GM04504 (cell line): ENCODE data around the gene ETV5.
"Not testable (repeated sequence)": the region's sequence is repeated elsewhere in the genome, so short reads cannot be mapped to it uniquely, and the experiment has no call there.

Source experiments
- DNase-seq: peaks from one replicate; pipeline ENCODE4 v3.0.0-alpha.2; 2012; ENCODE audit warnings: low read depth

ETV5 gene

DNA sequence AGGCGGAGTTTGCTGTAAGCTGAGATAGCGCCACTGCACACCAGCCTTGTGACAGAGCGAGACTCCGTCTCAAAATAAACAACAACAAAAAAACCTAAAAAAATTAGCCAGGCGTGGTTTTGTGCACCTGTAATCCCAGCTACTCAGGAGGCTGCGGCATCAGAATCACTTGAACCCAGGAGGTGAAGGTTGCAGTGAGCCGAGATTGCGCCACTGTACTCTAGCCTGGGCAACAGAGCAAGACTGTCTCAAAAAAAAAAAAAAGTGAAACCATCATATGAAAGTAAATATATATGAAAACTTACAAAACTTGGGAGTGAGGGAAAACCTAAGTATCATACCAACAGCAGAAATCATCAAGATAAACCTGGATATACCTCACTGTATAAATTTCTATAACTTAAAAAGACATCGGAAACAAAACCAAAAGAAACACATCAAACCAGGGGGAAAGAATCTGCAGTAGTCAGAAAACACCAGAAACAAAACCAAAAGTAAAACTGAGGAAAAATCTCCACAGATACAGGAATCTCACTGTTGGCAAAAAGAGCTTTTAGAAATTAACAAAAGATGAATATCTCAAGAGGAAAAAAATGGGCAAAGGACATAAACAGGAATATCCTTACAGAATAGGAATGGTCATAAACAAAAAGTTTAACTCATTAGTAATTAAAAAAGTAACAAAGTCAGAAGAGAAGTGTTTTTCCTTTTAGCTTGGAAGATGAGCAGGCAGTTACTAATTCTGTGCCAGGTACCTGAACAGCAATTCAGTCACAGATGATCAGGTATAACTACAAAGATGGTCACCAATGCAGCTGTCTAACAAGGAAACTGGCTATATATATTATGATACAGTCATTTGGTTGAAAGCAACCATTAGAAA is 41.3 kb downstream of the ETV5 start:
- no peak for DNase-seq

DNA sequence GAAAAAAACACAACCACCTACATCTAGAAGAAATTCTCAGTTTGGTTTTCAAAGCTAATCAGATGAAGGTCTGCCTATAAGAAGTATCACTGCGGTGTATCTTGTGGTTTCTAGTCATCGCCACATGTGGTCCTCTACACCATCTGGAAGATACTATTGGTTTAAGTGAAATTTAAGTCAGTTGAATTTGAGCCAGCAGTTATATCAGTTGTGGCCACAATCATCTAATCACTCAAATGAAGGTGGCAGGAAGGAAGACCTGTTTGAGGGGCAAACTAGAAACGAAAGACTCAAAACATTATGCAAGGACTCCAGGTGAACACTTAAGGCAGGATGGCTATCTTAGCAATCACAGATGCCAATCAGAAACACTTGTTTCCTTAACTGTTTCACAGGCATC is 48.7 kb downstream of the ETV5 start:
- no peak for DNase-seq

DNA sequence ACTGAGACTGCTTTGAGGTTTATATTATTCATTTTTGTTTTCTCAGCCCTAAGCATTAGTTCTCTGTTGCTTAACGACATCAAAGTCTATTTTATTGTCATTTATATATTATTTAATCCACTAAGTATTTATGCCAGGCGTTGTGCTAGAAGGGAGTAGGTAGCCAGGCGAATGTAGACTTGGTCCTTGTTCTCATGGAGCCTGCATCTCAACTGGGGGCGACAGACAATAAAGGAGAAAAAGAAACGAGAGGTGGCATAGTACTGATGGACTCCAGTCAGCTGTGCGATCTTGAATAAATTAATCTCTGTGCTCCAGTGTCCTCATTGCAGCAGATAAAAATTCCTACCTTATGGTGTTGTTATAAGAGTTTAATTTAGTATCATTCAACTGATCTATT is 49.7 kb downstream of the ETV5 start:
- DNase-seq = no peak

DNA sequence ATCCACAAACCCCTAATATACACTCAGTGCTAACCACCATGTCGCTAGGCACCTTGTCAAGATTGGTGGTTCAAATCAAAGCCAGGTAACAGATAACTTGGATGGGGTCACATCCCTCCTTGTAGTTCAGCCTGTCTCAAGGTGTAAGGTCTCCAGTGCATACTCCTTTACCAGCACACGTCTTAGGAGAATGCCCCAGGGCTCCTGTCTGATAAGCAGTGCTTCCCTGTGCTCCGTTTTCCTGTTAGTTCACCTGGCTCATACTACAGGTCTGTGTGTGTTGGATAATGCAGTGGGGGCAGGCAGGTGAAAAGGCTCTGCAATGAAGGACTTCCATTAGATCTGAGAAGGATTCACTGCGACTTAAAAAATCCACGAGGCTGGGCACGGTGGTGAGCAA is 50.7 kb downstream of the ETV5 start:
- no peak for DNase-seq

DNA sequence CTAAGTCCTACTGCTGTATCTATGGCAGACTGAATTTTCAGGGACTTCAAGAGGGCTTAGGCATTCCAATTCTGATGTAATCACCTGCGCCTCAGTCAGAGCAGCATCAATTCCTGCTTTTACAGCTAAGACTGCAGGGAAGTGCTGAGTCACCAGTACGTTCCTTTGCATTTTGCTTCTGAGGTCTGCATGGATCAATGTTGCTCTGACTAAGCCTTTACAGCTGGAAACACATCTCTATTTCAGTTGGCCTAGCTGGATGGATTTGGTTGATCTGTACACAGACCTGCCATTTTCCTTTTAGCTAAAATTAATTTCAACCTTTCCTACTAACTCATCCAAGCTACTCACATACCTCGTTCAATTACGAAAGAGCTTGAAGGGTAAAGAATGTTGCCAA is 51.3 kb downstream of the ETV5 start:
- peak; percentile 39 for DNase-seq

DNA sequence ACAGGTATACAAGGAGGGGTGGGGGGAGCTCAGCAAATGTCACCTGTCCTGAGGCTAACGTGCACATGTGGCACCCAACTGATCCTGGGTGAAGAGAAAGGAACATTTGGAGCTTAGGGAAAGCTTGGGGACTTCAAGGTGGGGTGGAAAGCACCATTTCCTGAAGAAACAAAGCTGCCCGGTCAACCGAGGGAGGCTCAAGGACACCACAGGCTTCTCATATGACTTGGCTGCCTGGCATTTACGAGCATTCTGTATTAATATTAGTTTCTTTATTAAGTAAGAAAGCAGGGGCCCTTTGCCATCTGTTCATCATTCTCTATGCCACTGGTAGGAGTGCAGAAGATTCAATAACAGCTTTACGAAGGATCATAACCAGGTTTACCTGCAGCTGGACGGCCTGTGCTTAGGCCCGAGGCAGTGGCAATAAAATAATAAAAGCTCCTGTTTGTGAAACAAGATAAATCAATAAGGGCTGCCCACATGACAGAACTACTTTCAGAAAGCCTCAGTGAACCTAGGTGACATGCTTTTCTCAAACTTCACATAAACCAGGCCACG is 54.0 kb downstream of the ETV5 start:
- no peak for DNase-seq

DNA sequence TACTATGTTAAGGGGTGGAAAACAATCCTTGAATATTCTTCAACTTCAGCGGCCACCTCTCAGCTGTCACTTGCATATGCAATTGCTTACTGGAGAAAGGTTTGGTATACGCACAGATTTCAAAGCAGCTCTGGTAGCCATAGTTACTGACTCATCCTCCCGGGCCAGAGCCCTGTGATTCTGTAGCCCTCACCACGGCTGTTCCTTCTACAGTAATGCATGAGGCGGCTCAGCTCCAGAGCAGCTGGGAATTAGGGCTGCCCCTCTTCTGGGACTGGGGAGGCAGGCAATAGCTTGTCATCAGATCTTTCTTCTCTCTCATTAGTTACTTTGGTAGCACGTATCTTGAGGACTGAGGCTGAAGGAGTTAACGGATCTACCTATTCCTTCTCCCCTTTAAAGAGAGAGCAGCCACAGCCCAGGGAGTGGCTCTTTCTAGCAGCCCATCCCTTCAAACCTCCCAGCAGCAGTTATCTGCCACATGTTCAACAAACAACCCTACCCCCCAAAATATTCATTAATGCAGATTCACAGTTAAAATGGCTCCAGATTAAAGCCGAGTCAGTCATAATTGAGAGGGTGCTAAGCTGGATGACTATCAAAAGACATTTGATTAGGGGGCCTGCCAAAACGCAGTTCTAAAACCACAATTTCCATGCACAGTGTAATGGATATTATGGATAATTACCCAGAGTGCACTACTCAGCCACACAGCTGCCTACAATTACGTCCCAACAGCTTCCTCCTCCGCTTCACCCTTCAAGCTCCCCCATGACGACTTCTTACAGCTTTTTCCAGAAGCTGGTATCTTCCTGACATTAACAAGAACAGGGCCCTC is 54.7 kb downstream of the ETV5 start:
- no peak for DNase-seq

DNA sequence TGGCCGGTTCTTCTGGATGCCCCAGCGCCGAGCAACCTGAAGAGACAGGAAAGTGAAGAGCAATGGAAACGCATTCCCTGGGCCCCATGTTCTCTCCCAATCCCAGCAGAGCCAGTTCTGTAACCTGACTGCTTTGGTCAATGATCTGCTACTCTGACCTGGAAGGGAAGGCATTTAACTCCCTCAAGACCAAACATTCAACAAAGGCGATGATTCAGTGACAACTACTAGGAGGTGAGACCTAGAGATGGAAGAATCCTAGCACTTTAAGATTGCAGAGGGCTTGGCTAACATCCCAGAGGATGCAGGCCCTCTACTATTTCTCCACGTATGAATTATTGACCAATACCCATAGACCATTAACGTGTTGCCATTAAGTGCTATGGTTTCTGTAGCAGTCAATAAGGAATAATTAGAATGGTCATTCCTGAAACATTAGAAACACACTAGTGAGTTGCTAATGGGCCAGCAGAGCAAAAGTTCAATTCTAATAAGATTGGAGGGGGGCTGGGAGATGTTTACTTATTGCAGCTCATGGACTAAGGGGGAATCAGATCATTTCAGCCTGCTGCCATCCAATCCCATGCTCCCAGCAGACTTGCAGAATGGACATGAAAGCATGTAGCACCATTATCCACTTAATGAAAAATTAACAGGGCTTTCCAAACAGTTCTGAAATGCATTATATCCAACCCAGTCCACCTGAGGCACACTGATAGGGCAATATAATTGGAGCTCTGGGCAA is 56.6 kb downstream of the ETV5 start:
- DNase-seq = no peak

DNA sequence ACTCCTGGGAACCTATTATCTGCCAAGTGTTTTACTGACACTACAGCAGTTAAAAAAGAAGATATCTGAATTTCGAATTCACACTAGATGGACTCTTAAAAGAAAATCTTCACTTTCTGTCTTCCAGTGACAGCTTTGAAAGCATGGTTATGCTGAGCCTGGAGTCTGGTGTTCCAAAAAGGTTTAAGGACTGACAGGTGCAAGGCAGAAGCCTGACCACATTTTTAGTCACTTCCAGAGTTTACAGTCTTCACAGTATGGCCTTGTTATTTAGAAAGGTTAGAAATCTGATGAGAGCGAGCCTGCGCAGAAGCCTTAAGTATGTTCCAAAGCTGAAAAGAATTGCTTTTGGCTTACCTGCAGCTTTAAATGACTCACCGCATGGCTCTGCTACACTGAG is 59.9 kb downstream of the ETV5 start:
- DNase-seq = no peak

DNA sequence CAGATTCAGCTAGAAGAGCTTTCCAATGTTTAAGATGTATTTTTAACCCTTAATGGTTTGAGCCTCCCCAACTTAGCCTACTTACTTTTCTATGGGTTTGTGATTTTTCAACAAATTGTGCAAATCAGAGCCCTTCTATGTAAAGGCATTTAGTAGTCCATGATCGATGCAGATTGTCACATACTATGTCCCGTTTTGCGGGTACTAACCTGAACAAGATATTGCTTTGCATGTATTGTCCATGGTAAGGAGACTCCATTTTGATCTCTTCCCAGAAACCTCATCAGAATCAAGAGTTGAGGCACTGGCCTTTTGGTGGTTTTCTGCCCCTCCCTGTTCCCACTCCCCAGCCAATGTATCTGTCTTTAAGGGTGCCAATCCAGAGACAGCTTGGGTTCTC is 60.8 kb downstream of the ETV5 start:
- DNase-seq = no peak

DNA sequence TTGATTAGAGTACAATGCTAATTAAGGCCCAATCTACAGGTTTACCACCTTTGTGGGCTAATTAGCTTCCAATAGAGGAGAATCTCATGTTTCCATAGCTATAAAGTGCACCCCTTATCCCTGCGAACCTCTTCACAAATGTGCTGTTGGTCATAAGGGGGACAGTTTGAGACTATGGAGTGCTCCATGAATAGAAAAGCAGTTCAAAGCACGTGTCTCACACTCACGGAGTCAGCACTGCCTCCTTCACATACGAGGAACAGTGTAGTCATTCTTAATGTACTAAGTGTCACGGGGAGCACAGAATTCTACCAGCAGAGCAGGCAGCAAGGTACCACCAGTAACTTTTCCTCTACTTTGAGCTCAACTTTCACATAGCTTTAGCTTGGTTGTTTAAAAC is 62.1 kb downstream of the ETV5 start:
- no peak for DNase-seq

DNA sequence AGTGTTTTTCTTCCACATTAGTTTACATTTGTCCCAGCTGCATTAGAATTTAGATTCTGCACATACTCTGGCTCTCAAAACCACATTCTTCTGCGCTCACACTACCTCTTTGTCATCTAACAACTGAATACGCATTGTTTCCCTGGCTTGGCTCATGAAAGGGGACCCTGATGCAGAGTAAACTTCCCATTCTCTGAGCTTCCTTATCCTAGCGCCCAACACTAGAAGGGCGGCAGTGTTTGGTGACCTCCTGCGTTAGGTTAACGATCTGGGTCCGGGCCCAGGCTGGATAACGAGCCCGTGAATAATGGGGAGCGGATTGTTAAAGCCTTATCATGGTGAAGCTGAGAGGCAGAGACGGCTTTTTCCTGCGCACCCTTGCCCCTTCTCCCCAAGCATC is 63.9 kb downstream of the ETV5 start:
- DNase-seq = no peak

DNA sequence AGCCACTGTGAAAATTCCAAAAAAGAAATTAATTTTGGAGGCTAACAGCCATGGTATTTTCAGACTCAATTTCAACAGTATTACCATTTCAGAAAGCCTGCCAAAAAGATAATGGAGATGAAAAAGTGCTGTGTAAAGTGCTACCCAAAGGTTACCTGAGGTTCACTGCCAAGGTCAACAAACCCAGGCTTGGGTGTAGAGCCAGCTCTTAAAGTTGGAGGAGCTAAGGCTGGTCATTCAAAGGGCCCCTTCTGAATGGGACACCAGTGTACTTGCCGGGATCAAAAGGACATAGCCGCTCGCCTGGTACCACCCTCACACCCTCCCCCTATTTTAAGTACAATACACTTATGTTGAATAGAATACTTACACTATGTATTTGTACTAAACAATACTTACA is 64.5 kb downstream of the ETV5 start:
- DNase-seq = no peak

DNA sequence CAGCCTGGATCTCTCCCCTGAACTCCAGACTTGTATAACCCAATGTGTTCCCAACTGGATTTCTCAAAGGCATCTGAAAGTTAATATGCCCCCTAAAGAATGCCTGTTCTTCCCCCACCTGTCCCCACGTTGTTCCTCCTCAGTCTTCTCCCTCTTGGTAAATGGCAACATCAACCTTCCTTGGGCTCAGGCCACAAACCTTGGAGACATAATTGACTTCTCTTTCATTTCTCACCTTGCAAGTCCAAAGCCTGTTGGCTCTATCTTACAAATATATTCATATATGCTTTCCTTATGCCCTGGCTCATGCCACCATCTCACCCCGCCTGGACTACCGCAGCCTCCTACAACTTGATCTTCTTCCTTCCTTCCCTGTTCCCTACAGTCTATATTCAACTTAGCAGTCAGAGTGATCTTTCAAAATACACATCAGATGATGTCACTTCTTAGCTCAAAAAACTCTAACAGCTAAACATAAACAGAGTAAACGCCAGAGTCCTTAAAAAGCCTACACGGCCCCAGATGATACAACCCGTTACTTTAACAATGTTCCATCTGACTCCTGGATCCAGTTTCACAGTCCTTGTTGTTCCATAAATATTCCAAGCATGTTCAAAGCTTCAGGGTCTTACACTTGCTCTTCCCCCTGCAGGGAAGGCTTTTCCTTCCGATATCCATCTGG is 66.2 kb downstream of the ETV5 start:
- no peak for DNase-seq

DNA sequence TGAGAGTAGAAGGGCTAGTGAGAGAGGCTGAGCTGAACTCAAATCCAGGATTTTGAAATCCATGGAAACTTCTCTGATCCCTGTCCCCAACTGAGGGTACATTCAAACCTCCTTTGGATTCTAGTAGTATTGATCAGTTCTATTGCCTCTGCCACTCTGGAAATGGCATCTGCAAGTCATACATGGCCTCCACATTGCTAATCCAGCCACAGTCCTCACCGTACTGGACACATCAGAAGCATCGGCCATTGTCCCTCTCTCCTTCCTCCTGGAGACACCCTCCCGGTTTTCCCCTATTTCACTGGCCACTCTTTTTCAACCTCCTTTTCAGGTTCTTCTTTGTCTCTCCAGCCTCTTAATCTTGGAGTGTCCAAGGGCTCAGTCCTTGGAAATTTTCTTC is 66.9 kb downstream of the ETV5 start:
- no peak for DNase-seq

DNA sequence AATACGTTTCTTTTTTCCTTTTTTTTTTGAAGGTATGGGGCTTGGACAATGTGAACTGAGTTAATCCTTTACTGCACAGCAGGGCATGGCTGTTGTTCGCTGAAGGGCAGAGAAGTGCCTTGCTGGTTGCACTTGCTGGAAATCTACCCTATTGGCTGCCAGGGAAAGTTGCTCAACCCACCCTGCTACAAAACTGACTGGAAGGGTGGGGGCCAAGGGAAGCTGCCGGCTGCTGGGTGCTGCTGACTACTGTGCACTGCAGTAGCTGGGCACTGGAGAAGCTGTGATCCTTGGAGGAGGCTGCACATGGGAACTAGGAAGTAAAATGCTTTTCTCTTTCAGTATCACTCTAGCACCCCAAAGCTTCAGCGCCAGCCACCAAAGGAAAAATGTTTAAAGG is 70.5 kb downstream of the ETV5 start:
- no peak for DNase-seq

DNA sequence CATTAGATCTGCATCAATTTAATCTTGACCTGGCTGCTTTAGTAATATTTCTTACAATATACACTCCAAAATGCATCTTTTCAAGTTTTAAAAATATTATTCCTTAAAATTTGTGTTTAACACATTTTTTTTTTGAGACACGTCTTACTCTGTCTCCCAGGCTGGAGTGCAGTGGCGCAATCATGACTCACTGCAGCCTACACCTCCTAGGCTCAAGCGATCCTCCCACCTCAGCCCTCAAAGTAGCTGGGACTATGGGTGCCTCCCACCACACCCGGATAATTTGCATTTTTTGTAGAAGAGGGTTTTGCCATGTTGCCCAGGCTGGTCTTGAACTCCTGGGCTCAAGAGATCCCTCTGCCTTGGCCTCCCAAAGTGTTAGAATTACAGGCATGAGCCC is 73.6 kb downstream of the ETV5 start:
- no peak for DNase-seq

DNA sequence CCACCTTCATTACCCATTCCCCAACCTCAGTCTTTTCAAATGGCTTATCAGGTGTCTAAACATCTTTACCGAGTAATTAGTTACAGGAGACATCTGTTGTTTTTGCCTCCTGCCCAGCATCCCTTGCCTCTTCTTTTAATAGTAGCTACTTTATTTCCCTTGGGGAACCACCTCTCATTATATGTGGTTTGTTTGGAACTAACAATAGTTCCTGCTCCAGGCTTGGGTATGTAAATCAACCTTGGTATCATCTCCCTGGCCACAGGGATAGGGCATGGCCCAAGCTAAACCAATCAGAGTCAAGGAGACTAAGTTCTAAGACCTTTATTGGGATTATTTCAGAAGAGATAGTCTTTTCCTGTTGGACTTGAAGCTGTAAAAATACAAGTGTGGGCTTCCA is 76.6 kb downstream of the ETV5 start:
- no peak for DNase-seq

DNA sequence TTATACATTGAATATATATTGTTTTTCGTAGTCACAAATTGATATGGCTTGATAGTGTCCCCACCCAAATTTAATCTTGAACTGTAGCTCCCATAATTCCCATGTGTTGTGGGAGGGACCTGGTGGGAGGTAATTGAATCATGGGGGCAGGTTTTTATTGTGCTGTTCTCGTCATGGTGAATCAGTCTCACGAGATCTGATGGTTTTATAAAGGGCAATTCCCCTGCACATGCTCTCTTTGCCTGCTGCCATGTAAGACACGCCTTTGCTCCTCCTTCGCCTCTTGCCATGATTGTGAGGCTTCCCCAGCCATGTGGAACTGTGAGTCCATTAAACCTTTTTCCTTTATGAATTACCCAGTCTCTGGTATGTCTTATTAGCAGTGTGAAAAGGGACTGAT is 82.9 kb downstream of the ETV5 start:
- not testable (repeated sequence) for DNase-seq

DNA sequence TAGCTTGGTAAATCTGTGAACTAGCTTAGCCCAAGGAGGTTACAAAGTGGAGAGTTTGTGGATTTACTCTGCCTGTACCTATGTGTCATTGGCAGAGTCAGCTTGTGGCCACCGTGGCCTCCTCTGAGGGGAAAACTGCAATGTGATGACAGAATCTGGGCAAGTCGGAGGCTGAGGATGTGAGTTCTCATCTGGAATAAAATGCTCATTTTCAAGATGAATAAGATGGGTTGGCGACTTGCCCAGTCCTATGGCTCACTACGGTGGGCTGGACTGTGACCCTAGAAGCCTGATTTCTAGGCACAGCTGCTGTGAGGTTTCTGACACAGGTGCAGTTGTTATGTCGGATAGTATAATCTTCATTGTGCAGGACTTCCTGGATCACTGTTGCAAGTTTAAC is 83.7 kb downstream of the ETV5 start:
- DNase-seq = peak; percentile 27

DNA sequence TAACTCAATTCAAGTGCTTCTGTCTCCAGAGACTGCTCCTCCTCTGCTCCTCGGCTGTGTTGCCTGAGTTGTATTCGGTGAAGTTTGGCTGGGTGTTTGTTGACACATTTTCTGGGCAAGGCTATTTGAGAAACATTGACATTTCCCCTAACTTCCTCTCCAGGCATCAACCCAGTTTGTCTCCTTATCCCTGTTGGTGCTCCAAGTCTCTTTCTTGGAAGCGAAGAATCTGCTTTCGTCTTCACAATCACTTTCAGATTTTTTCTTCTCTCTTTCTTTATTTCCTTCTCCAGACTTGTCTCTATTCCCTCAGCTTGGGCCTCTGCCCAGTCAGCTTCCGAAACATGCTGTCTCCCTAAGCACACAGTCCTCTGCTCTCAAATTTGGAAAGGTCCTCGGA is 84.7 kb downstream of the ETV5 start:
- DNase-seq = peak; percentile 3

DNA sequence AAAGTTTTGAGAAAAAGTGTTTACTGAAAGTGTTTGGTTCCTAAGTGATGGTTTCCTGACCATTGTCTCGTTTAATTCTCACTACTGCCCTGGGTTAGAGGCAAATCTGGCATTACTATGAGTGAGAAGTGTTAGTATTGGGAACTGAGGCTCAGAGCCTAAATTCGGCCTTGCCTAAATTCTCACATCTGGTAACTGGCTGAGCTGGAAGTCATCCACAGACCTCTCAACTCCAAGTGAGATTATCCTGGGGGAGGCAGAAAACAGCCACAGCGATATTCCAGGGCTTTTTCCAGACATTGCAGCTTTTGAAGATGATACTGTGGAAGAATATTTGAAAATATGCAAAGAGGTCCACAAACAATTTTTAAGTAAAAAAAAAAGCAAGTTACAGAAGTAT is 86.0 kb downstream of the ETV5 start:
- DNase-seq = no peak
